NCI-H1092 (cell line): ENCODE measurements around the gene SLC10A3.
"Not testable (repeated sequence)": the region's sequence is repeated elsewhere in the genome, so short reads cannot be mapped to it uniquely, and the experiment has no call there.

Experiments used
- DNase-seq: peaks from one replicate; lab custom pipeline; 2025; lab: John Stamatoyannopoulos, UW

SLC10A3 gene

DNA sequence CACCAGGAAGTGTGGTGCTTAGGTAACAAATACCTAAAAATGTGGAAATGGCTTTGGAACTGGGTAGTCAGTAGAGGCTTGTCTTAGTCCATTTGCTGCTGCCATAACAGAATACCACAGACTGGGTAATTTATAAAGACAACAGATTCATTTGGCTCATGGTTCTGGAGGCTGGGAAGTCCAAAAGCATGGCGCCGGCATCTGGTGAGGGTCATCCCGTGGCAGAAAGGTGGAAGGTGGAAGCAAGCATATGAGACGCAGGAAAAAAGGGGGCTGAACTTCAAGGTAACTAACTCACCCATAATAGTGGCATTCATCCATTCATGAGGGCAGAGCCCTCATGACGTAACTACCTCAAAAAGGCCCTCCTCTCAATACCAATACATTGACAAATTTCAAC lies 19.0 kb upstream of the SLC10A3 start:
- DNase-seq: no peak

DNA sequence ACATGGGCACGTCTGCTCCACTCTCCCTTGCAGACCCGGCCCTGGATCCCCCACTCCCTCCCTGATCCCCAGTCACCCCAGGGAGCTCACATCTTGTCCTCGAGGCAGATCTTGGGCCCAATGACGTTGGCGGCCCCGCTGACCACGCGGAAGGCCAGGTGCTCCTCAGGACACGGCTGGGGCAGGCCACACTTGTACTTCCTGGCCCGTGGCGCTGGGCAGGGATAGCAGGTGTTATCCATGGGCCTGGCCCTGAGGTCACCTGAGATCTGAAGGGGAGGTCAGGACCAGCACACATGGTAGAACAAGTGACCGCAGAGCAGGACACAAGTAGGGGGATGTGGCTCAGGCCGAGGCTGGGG lies 17.9 kb upstream of the SLC10A3 start:
- no peak for DNase-seq

DNA sequence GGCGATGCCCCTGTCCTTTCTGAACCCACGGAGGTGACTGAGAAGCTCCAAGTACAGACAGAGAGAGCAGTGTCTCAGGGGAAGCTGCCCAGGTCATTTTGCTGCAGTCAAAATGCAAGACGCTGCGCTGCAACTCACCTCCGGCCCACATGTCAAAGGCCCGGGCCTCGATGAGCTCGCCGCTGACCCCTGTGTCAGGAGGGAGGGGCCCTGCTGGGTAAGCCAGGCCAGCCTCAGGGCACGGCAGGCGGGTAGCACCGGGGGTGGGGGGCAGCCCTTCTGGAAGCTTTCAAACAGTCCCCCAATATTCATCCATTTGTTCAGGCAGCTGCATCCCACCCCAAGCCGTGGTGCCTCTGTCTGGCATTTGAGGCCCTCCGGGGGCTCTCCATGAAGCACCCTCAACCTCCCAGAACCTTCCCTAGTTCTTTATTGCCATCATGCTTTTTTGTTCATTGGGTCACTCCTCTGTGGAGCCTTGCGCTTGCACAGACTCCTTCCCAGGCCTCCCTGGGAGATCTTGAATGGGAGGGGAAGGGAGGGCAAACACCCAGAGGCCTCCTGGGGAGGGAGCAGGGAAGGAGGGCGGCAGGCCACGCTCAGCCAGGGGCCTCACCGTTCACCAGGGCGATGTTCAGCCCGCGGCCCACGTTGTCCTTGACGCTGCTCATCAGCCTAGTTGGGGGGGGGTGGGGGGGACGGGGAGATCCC lies 17.4 kb upstream of the SLC10A3 start:
- DNase-seq: no peak

DNA sequence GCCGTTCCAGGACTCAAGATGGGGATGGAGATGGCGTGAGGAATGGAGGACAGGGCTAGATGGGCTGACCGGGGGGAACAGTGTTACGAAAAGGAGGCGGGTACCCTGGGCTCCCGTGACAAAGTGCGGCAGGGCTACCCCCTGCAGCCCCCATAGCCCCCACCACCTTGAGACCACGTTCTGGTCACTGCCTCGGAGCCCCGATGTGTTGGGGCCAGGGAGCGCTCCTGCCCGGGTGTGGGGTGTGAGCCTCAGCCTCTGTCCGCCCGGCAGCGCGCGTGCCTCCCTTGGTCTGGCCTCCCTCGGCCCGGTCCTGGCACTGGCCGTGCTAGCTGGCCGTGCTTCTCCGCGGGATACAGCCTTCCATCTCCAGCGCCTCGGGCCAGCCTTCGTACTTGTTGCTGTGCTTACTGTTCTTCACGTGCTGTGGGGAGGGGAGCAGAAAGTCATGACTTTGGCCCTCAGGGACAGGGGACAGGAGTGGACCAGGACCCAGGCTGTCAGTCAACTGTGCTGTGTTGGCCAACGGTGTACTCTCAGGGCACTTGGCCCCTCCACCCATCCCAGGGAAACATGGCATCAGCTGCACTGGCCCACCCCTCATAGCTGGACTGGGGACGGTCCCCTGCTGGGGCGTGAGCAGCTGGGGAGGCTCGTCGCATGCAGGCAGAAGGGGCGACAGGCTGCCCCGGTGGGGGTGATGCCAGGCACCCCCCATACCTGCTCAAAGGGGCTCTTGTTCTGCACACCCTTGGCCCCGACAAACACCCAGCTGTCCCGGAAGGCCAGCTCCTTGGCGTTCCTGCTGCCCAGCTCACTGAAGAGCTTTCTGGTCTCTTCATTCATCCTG lies 16.3 kb upstream of the SLC10A3 start:
- DNase-seq: no peak

DNA sequence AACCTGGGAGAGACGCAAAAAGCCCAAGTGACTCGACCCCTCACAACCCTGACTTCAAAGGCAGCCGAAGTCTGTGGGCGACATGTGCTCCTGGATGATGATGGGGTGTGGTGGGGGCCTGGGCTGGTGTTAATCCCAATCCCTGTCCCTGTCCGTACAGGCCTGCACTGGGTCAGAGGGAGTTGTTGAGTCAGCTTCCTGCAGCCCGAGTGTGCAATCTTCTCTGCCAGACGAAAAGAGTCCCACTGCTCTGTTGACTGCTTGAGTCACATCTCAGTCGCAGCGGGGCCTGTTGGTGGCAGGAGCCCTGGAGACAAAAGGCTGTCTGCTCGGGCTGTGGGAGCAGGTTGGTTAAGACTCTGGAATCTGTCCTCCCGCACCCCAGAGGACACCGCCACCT lies 15.3 kb upstream of the SLC10A3 start:
- DNase-seq: no peak

DNA sequence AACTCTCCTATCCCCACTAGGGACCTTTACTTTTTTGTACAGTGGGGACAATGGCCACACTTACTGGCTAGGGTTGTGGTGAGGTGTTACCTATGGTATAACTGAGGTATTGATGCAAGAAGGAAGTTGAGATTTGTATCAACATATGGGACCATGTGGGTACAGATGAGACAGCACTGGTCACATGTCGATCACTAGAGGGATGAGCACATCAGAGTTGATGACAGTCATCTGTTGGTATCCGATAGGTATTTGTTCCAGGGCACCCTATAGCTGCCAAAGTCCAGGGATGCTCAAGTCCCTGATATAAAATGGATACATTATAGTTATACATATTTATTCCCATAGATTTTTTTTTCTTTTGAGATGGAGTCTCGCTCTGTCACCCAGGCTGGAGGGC lies 12.6 kb upstream of the SLC10A3 start:
- DNase-seq: no peak

DNA sequence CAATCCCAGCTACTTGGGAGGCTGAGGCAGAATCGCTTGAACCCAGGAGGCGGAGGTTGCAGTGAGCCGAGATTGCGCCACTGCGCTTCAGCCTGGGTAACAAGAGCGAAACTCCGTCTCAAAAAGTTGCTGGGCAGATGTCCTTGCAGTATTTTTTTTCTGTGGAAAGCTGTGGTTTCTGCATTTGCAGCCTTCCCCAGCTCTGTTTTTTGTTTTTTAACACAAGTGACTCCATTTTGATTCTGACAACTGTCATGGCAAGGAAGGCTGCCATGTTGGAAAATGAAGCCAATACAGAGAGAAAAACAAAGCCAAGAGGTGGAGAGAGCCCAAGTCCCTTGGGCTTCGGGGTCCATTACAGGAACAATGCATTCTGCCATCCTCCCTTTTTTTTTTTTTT lies 11.7 kb upstream of the SLC10A3 start:
- no peak for DNase-seq

DNA sequence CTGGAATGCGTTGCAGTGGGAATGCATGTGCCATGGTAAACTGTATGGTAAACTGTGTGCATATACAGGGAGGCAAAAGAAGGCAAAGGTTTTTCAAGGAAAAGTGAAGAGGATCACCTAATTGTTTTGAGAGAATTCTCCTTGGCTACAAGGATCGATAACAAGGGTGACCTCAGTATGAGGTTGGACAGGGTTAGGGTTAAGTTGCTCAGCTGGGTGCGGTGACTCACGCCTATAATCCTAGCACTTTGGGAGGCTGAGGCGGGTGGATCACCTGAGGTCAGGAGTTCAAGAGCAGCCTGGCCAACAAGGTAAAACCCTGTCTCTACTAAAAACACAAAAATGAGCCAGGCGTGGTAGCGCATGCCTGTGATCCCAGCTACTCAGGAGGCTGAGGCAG lies 11.0 kb upstream of the SLC10A3 start:
- DNase-seq: not testable (repeated sequence)

DNA sequence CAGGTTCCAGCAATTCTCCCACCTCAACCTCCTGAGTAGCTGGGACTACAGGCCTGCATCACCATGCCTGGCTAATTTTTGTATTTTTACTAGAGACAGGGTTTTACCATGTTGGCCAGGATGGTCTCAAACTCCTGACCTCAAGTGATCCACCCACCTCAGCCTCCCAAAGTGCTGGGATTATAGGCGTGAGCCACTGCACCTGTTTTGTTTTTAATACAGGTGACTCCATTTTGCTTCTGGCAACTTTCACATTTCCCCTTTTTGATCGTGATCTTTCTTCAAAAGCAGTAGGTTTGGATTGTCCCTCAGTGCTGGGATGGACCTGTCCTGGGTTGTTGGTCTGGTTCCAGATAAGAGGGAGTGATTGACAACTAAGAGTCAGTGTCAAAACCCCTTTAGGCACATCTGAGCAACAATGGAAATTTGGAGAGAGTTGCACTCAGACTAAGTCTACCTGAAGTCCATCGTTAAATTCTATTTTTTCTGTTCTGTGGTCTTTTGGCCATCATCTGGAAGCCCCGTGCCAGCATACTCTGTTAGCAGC lies 6.2 kb upstream of the SLC10A3 start:
- DNase-seq: not testable (repeated sequence)

DNA sequence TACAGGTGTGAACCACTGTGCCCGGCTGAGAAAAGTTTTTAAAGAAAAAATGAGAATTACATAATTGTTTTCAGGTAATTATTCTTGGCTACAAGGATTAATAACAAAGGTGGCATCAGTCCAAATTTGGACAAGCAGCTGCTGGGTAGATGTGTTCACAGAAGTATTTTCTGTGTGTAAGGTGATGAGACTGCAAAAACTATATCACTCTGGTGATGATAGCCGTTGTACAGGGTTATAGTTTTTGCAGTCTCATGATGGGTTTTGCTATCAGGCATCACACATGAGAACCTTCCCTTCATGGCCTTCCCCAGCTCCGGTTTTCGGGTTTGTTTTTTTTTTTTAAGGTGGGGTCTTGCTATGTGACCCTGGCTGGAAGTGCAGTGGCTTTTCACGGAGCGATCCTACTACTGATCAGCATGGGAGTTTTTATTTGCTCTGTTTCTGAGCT lies 5.1 kb upstream of the SLC10A3 start:
- no peak for DNase-seq

DNA sequence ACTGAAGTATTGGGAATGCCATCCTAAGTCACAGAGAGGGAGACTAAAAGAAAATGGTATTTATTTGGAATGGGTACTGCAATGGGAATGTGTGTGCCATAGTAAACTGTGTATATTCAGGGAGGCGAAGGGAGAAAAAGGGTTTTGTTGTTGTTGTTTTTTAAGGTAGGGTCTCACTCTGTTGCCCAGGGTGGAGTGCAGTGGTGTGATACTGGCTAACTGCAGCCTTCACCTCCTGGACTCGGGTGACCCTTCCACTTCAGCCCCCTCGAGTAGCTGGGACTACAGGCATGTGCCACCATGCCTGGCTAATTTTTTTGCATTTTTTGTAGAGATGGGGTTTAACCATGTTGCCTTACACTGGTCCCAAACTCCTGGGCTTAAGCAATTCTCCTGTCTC lies 4.3 kb upstream of the SLC10A3 start:
- DNase-seq: no peak

DNA sequence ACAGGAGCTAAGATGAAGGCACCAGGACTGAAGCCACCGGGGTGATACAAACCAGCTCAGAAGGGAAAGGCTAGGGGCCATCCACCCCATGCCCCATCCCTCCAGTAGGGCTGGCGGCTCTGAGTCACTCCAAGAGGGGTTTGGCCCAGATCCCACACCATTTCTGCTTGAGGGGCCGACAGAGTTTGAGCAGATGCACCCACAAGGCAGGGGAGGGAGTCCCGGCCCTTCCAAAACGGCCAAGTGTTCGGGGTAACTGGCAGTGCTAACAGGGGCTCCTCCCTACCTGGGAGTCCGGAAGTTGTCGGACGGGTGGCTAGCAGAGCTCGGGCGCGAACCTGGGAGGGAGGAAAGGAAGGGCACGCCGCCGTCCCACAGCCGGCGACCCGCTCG lies 412 bp downstream of the SLC10A3 start:
- DNase-seq: no peak

DNA sequence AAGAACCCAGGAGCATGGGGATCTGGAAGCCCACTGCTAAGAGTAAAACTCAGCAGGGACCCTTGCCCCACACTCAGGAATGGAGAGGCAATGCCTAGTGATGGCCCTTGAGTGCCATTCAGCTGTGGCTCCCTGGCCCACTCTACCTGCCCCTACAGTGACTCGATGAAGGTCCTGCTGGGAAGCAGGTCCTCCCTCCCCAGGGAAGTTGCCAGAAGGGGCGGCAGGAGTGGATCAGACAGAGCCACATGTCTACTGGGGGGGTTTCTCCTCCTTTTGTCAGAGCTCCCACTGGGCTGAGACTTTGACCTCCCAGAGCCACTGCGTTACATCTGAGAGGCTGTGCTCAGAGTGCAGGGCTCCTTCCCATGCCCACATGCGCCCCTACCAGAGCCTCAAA lies 1.2 kb downstream of the SLC10A3 start:
- DNase-seq: no peak

DNA sequence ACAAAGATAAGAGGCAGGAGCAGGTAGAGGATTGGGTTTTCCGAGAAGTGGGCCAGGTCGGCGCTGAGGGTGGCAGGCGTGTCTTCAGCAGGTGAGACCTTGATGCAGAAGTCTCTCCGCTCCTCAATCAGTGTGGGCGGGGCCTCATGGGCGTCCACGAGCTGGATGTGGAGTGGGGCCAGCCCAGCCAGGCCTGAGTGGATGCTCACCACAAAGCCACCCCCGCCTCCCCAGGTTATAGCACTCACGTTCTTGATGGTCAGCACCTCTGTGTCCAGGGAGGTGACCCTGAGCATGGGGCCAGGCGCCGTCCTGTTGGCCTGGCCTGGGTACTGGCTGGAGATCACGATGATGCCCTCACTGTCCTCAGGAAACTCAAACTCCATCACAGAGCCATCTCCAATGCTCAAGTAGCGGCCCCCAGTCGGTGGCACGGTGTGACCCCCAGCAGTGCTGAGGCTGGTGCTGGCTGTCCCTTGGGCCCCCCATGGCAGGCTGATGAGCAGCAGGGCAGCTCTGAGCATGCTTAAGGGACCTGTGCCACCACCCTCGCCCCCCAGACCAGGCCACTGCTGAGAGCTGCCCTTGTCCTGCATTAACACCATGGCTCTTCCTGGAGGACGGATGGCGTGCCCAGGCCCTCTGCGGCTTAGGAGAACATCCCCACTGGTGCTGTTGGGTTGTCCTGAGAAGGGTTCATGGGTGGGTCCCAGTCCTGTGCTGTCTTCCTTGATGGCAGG lies 1.9 kb downstream of the SLC10A3 start:
- no peak for DNase-seq

DNA sequence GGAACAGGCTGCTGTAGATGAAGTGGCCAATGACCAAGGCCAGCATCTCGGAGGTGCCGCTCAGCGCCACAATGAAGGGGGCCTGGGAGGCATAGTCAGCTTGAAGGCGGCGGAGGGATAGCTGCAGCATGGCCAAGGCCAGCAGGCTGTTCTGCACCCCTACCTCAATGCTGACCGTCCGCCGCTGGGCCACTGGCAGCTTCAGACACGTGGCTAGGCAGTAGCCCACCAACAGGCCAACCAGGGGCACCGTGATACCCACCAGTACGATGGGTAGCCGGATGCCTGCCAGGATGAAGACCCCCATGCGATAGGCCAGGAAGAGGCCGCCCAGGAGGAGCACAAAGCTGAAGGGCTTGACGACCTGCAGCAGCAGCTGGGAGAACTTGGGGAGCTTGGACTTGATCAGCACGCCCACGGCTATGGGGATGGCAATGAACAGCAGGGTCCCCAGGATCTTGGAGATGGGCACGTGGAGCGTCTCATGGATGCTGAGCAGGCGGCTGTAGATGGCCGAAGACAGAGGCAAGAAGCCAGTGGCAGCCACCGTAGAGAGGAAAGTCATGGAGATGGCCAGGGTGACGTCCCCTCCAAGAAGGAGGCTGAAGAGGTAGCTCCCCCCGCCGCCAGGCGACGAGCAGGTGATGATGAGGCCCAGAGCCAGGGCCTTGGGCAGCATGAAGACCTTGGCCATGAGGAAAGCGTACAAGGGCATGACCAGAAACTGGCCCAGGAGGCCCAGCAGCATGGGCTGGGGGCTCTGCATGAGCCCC lies 2.7 kb downstream of the SLC10A3 start:
- DNase-seq: no peak

DNA sequence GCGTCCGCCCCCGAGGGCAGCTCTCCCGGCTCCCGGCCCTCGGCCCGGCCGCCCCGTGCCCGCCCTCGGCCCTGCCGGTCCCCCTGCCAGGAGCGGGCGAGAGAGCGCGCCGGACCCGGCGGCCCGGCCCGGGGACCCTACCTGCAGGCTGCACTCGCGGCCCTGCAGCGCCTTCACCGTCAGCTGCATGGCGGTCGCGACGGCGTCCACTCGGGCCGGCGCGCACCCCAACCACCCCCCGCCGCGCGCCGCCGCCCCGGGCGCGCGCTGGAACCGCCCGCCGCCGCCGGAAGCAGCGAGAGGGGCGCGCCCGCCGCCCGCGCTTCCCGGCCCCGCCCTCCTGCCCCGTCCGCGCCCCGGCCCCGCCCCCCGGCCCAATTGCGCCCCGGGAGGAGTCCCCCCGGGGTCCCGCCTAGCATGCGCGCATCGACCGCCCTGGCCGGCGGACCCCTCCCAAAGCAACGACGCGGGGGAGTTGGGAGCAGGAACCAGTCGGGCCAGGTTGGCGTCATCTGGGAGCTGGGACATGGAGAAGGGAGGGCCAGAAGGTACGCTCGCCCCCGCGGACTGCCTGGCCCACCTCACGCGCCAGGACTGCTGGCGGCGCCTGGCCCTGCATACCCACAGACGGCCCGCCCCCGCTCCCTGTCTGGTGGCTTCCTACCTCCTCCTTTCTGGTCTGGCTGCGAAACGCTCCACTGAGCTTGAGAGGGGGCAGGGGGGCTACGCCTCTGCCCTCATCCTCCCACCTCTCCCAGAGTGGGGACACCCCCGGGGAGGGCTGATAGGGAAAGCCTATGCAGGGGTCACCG lies 3.8 kb downstream of the SLC10A3 start, which contains the start of gene UBL4A:
UBL4A (minus strand) TSS at position 220 of the 812 bp plus-strand sequence; CDS start at position 189, 31 bp downstream.
- no peak for DNase-seq

DNA sequence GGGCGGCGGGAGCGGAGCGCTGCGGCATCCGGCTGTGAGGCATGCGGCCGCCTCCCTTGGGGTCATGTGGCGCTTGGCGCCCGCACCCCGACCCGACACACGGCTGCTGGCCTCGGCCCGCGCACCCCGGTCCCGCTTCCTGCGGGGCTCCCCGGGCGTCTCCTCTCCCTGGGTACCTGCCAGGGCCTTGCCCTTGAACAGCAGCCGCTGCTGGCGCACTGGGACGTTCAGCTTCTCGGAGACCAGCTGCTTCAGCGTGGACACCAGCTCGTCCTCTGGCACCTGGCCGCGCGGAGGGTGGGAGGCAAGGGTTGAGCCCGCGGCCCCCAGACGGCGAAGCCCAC lies 4.4 kb downstream of the SLC10A3 start:
- DNase-seq: no peak

DNA sequence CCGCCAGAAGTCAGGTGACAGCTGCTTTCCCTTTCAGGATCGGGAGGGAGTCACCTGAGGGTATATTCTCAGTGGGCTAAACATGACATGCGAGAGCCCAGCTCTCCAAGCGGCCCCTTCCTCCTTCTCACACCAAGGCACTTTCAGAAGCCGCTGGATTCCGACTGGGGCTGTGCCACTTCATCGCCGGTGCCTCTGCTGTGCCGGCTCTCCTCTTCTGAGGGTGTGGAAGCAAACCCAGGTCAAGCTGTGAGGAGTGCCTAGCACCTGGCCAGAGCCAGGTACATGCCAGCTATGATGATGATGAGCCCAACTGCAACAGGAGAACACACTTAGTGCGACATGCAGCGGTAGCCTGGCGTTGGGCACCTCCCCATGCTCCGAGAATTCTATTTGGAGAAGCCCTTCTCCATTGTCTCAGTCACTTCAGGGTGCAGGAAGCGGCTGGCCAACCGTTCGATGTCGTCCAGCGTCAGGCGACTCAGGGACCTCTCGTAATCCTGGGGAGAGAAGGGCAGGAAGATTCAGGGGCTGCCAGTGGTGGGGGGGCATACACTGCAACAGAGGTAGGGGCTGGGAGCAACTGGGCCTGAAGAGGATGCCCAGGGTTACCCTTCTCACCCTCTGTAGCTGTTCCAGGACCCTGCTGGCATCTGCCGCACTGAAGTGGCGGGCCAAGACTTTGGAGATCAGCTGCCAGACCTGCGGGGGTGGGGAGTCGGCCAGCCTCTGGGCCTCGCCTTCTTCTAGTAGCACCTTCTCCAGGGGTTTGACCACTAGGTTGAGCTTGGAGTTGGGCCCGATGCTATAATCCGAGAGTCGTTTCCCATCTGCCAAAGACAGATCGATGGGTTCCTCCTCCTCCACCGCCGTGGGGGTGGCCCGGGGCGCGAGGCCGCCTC lies 5.0 kb downstream of the SLC10A3 start:
- no peak for DNase-seq

DNA sequence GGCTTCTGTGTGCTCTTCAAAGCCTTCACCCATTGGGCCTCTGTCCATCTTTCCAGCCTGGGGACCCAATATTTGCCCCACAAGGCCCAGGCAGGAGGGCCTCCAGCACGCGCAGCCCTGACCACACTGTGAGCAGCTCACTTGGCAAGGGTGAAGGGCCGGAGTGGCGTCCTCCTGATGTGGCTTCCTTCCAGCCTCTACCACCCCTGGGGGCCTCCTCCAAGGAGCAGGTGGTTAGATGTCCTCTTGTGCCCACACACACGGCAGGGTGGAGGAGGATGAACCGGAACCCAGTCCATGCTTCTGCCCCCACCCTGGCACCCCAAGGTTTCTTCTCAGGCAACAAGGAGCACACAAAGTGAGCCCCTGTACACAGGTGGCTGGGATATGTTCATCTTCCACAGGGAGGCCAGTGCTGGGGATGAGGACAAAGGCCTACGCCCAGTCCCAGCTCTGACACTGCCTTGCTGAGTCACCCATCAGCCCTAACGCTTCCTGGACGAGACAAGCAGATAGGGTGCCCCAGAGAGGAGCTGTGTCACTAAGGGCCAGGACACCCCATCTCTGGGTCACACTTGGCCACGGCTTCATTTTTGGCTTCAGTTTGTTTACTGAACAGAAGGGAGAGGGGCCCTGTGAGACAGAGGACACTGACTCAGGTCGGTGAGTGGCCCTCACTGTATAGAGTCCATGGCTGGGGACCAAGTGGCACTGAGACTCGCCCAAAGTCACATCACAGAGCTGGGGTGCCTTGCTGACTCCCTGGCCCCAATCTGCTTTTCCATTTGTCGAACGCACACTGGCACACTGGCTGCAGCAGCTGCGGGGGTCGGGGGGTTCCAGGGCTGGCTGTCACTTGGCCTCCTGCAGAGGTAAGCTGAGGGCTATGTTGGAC lies 5.9 kb downstream of the SLC10A3 start:
- DNase-seq: no peak
